Neural progenitor cell (in vitro differentiated cells): ENCODE data around the gene RNF217.

Experiments
- CTCF ChIP-seq: fragments of 200-600 bp; sonication (generic); IDR thresholded peaks from 2 replicates; pipeline ENCODE4 v1.5.1; 2017; ENCODE audit warnings: antibody characterized with exemption, mild to moderate bottlenecking
- EZH2 ChIP-seq: fragments of 200-600 bp; sonication (generic); IDR thresholded peaks from 2 replicates; pipeline ENCODE4 v1.6.1; 2017; ENCODE audit warnings: antibody characterized with exemption, mild to moderate bottlenecking, moderate library complexity
- EZH2phosphoT487 ChIP-seq: fragments of 200-600 bp; sonication (generic); IDR thresholded peaks from 2 replicates; pipeline ENCODE4 v1.6.1; 2017; ENCODE audit warnings: antibody characterized with exemption

GRCh38 chr6:124973780-124974179, 11.5 kb downstream of the RNF217 start:
- TF ChIP-seq CTCF = no peak
- TF ChIP-seq EZH2phosphoT487 = no peak
- TF ChIP-seq EZH2 = no peak
